Parathyroid adenoma (tissue), 2 donors: ENCODE data around the gene VASN.

Experiments
- H2AFZ ChIP-seq: fragments of 300-600 bp; sonication (generic); one replicate; pipeline ENCODE4 v1.7.0; 2017; ENCODE audit warnings: antibody characterized with exemption, mild to moderate bottlenecking
- H3K27ac ChIP-seq: fragments of 300-600 bp; sonication (generic); one replicate; pipeline ENCODE4 v1.7.0; 2017
- H3K27me3 ChIP-seq: fragments of 300-600 bp; sonication (generic); one replicate; pipeline ENCODE4 v1.7.0; 2017; ENCODE audit warnings: low read length; ENCODE audit not compliant: control insufficient read depth, insufficient read depth
- H3K36me3 ChIP-seq: fragments of 300-600 bp; sonication (generic); one replicate; pipeline ENCODE4 v1.7.0; 2017; ENCODE audit warnings: low read length; ENCODE audit not compliant: control insufficient read depth, insufficient read depth
- H3K4me1 ChIP-seq: fragments of 300-600 bp; sonication (generic); one replicate; pipeline ENCODE4 v1.7.0; 2017; ENCODE audit warnings: control low read depth
- H3K4me2 ChIP-seq: fragments of 300-600 bp; sonication (generic); one replicate; pipeline ENCODE4 v1.7.0; 2017; ENCODE audit warnings: low read length
- H3K4me3 ChIP-seq: fragments of 300-600 bp; sonication (generic); one replicate; pipeline ENCODE4 v1.7.0; 2017; ENCODE audit warnings: low read depth, low read length
- H3K79me2 ChIP-seq: fragments of 300-600 bp; sonication (generic); one replicate; pipeline ENCODE4 v1.7.0; 2017; ENCODE audit warnings: control low read depth
- H3K9ac ChIP-seq: fragments of 300-600 bp; sonication (generic); one replicate; pipeline ENCODE4 v1.7.0; 2017; ENCODE audit warnings: mild to moderate bottlenecking
- H3K9me3 ChIP-seq: fragments of 300-600 bp; sonication (generic); one replicate; pipeline ENCODE4 v1.7.0; 2017; ENCODE audit warnings: low read length; ENCODE audit not compliant: control insufficient read depth
- CTCF ChIP-seq: fragments of 300-600 bp; sonication (generic); IDR thresholded peaks from one replicate; pipeline ENCODE4 v1.7.0; 2017; ENCODE audit warnings: antibody characterized with exemption, mild to moderate bottlenecking
- donor health status: primary hyperparathyroidism.

VASN gene

GRCh38 chr16:4358831-4359561 is 12.7 kb upstream of the VASN start:
- TF ChIP-seq CTCF: peak; percentile 98
- Histone ChIP-seq H3K27ac (no peak overlapping the region), H3K4me3 (no peak overlapping the region), H3K9me3 (no peaks in the 10 kb centered on the region), H3K4me1 (no peaks in the 10 kb centered on the region), H3K36me3 (no peaks in the 10 kb centered on the region), H3K79me2 (no peaks in the 10 kb centered on the region), H3K4me2 (no peak overlapping the region), H2AFZ (no peak overlapping the region), H3K27me3 (no peaks in the 10 kb centered on the region), H3K9ac (no peak overlapping the region)

GRCh38 chr16:4359914-4360313 is 11.7 kb upstream of the VASN start:
- Histone ChIP-seq H3K4me2 (no peak overlapping the region), H3K27ac (no peak overlapping the region), H3K79me2 (no peaks in the 10 kb centered on the region), H3K9me3 (no peaks in the 10 kb centered on the region), H3K36me3 (no peaks in the 10 kb centered on the region), H3K9ac (no peak overlapping the region), H3K4me3 (no peak overlapping the region), H3K27me3 (no peaks in the 10 kb centered on the region), H2AFZ (no peak overlapping the region), H3K4me1 (no peaks in the 10 kb centered on the region)
- no peak for TF ChIP-seq CTCF

GRCh38 chr16:4360538-4361021 is 11.1 kb upstream of the VASN start:
- no peak for TF ChIP-seq CTCF
- H3K79me2 ChIP-seq: no peaks in the 10 kb centered on the region
- H3K4me2 ChIP-seq: no peak overlapping the region
- H3K4me1 ChIP-seq: no peaks in the 10 kb centered on the region
- H3K27me3 ChIP-seq: no peaks in the 10 kb centered on the region
- H3K9me3 ChIP-seq: no peaks in the 10 kb centered on the region
- H3K4me3 ChIP-seq: no peak overlapping the region
- no peaks in the 10 kb centered on the region for H3K36me3 ChIP-seq
- no peak overlapping the region for H3K9ac ChIP-seq
- no peak overlapping the region for H2AFZ ChIP-seq
- no peak overlapping the region for H3K27ac ChIP-seq

GRCh38 chr16:4361033-4361943 is 10.4 kb upstream of the VASN start:
- H3K9me3 ChIP-seq: no peaks in the 10 kb centered on the region
- no peaks in the 10 kb centered on the region for H3K4me1 ChIP-seq
- no peak overlapping the region for H3K9ac ChIP-seq
- TF ChIP-seq CTCF: no peak
- H3K36me3 ChIP-seq: no peaks in the 10 kb centered on the region
- H3K4me3 ChIP-seq: no peak overlapping the region
- H3K79me2 ChIP-seq: no peaks in the 10 kb centered on the region
- no peak overlapping the region for H2AFZ ChIP-seq
- no peaks in the 10 kb centered on the region for H3K27me3 ChIP-seq
- H3K4me2 ChIP-seq: no peak overlapping the region
- no peak overlapping the region for H3K27ac ChIP-seq
